IMR-90 (cell line): Measurements from ENCODE around the gene ZBTB44. TPM values are rescaled to one million over a fixed set of nuclear protein-coding genes. Genes with fewer than 3 reads are reported as not detected.

Source experiments
- ATAC-seq: fragments of 200-7000 bp; cut with Tn5 transposase; 2 replicates; pipeline ENCODE4 v1.9.1; 2020; ENCODE audit warnings: low read depth, mild to moderate bottlenecking, moderate library complexity
- BruUV-seq: library from RNA; stranded (reverse); fragments of 400-500 nt; replicated peaks from 2 replicates; lab custom pipeline; 2021; lab: Mats Ljungman, UMichigan
- CTCF ChIA-PET: fragments of 300-600 bp; formaldehyde crosslinking; extraction: SDS; loops from one replicate; lab custom pipeline; 2021; ENCODE audit warnings: antibody characterized with exemption; lab: Yijun Ruan, JAX
- POLR2A ChIA-PET: fragments of 300-600 bp; sonication (Branson Sonifier 250); formaldehyde crosslinking; loops from one replicate; lab custom pipeline; 2022; ENCODE audit warnings: antibody characterized with exemption; ENCODE audit not compliant: unreplicated experiment; lab: Charles Lee
- DNase-seq: peaks from one replicate; pipeline ENCODE4 v3.0.0; 2013
- H2AFZ ChIP-seq: replicated peaks from 2 replicates; pipeline ENCODE3; 2013; ENCODE audit warnings: low read length, mild to moderate bottlenecking; ENCODE audit not compliant: poor library complexity
- H2AK5ac ChIP-seq: 2 replicates; pipeline ENCODE4 v1.6.1; 2013; ENCODE audit warnings: low read depth, low read length, inconsistent platforms
- H2AK9ac ChIP-seq: replicated peaks from 2 replicates; pipeline ENCODE3; 2013; ENCODE audit warnings: mild to moderate bottlenecking, low read depth, low read length, moderate library complexity; ENCODE audit not compliant: poor library complexity
- H2BK120ac ChIP-seq: 2 replicates; pipeline ENCODE4 v1.6.1; 2013; ENCODE audit warnings: low read depth, low read length, inconsistent platforms
- H2BK15ac ChIP-seq: 3 replicates; pipeline ENCODE4 v1.6.1; 2013; ENCODE audit warnings: low read depth, low read length, inconsistent platforms
- H2BK20ac ChIP-seq: 2 replicates; pipeline ENCODE4 v1.6.1; 2013; ENCODE audit warnings: low read depth, mild to moderate bottlenecking, inconsistent platforms, low read length, moderate library complexity
- H2BK5ac ChIP-seq: 2 replicates; pipeline ENCODE4 v1.6.1; 2013; ENCODE audit warnings: mild to moderate bottlenecking, low read depth, low read length, inconsistent platforms; ENCODE audit not compliant: poor library complexity, severe bottlenecking
- H3K14ac ChIP-seq: replicated peaks from 2 replicates; pipeline ENCODE4 v1.6.1; 2013; ENCODE audit warnings: low read depth, low read length, inconsistent platforms
- H3K18ac ChIP-seq: 2 replicates; pipeline ENCODE4 v1.6.1; 2013; ENCODE audit warnings: low read depth, low read length, control low read depth
- H3K23ac ChIP-seq: 2 replicates; pipeline ENCODE4 v1.6.1; 2013; ENCODE audit warnings: low read depth, low read length, inconsistent platforms
- H3K27ac ChIP-seq: 2 replicates; pipeline ENCODE4 v1.5.1; 2013; ENCODE audit warnings: mild to moderate bottlenecking, control low read depth, low read length; ENCODE audit not compliant: insufficient read depth
- H3K27me3 ChIP-seq: 2 replicates; pipeline ENCODE4 v1.6.1; 2013; ENCODE audit warnings: low read length; ENCODE audit not compliant: control insufficient read depth, insufficient read depth
- H3K36me3 ChIP-seq: 2 replicates; pipeline ENCODE4 v1.6.1; 2013; ENCODE audit warnings: low read length, mixed read lengths; ENCODE audit not compliant: control insufficient read depth, insufficient read depth
- H3K4ac ChIP-seq: 2 replicates; pipeline ENCODE4 v1.6.1; 2013; ENCODE audit warnings: low read depth, low read length, inconsistent platforms
- H3K4me1 ChIP-seq: 2 replicates; pipeline ENCODE4 v1.6.1; 2013; ENCODE audit warnings: low read length, mixed read lengths; ENCODE audit not compliant: control insufficient read depth, insufficient read depth
- H3K4me2 ChIP-seq: 2 replicates; pipeline ENCODE4 v1.6.1; 2013; ENCODE audit warnings: low read depth, mild to moderate bottlenecking, control low read depth, low read length, moderate library complexity
- H3K4me3 ChIP-seq: 2 replicates; pipeline ENCODE4 v1.5.1; 2013; ENCODE audit warnings: low read depth, mild to moderate bottlenecking, control low read depth, low read length, moderate library complexity; ENCODE audit not compliant: insufficient read depth
- H3K56ac ChIP-seq: 2 replicates; pipeline ENCODE4 v1.6.1; 2013; ENCODE audit warnings: low read length, inconsistent platforms; ENCODE audit not compliant: insufficient read depth; ENCODE audit errors: extremely low read depth
- H3K79me1 ChIP-seq, 2 experiments: 2 replicates each; pipeline ENCODE4 v1.6.1; 2013; ENCODE audit warnings: low read length in 2 of 2, inconsistent platforms in 1 of 2, low read depth in 1 of 2
- H3K9ac ChIP-seq: 2 replicates; pipeline ENCODE4 v1.6.1; 2013; ENCODE audit warnings: low read depth, low read length, control low read depth
- H3K9me1 ChIP-seq: 2 replicates; pipeline ENCODE4 v1.6.1; 2013; ENCODE audit warnings: low read length, inconsistent platforms; ENCODE audit not compliant: insufficient read depth
- H3K9me3 ChIP-seq: 2 replicates; pipeline ENCODE4 v1.6.1; 2013; ENCODE audit warnings: low read length; ENCODE audit not compliant: control insufficient read depth, insufficient read depth
- H4K20me1 ChIP-seq: 2 replicates; pipeline ENCODE4 v1.6.1; 2013; ENCODE audit warnings: low read length, inconsistent platforms; ENCODE audit not compliant: insufficient read depth
- H4K5ac ChIP-seq: 2 replicates; pipeline ENCODE4 v1.6.1; 2013; ENCODE audit warnings: mild to moderate bottlenecking, low read depth, low read length, control low read depth
- H4K8ac ChIP-seq, 2 experiments: 2 replicates each; pipeline ENCODE4 v1.6.1; 2013; ENCODE audit warnings: low read depth in 2 of 2, low read length in 2 of 2, control low read depth in 1 of 2, inconsistent platforms in 1 of 2
- H4K91ac ChIP-seq: 2 replicates; pipeline ENCODE4 v1.6.1; 2013; ENCODE audit warnings: low read depth, low read length, inconsistent platforms; ENCODE audit not compliant: insufficient read depth
- BHLHE40 ChIP-seq: fragments of 150-350 bp; IDR thresholded peaks from 2 replicates; pipeline ENCODE4 v1.6.1; 2016; ENCODE audit warnings: mild to moderate bottlenecking, low read depth, low read length
- CEBPB ChIP-seq: IDR thresholded peaks from 2 replicates; pipeline ENCODE4 v1.6.1; 2012; ENCODE audit warnings: low read depth, low read length, improper control_type of control experiment
- CHD1 ChIP-seq: IDR thresholded peaks from 2 replicates; pipeline ENCODE4 v1.6.1; 2012; ENCODE audit warnings: low read depth, low read length, improper control_type of control experiment
- ELK1 ChIP-seq: fragments of 150-350 bp; IDR thresholded peaks from 2 replicates; pipeline ENCODE4 v1.6.1; 2016; ENCODE audit warnings: low read depth, mild to moderate bottlenecking, low read length, moderate library complexity, borderline replicate concordance
- FOS ChIP-seq: fragments of 150-350 bp; IDR thresholded peaks from 2 replicates; pipeline ENCODE4 v1.6.1; 2016; ENCODE audit warnings: low read depth, low read length
- MAFK ChIP-seq: IDR thresholded peaks from 2 replicates; pipeline ENCODE4 v1.6.1; 2012; ENCODE audit warnings: low read depth, low read length, improper control_type of control experiment
- MAZ ChIP-seq: IDR thresholded peaks from 2 replicates; pipeline ENCODE4 v1.6.1; 2012; ENCODE audit warnings: low read depth, mild to moderate bottlenecking, low read length, improper control_type of control experiment, moderate library complexity, borderline replicate concordance
- MXI1 ChIP-seq: IDR thresholded peaks from 2 replicates; pipeline ENCODE4 v1.6.1; 2012; ENCODE audit warnings: low read depth, mild to moderate bottlenecking, low read length, moderate library complexity, borderline replicate concordance
- NFE2L2 ChIP-seq: fragments of 150-350 bp; IDR thresholded peaks from 2 replicates; pipeline ENCODE4 v1.6.1; 2016; ENCODE audit warnings: low read depth, mild to moderate bottlenecking, low read length
- POLR2A ChIP-seq: IDR thresholded peaks from 2 replicates; pipeline ENCODE4 v1.6.1; 2012; ENCODE audit warnings: mild to moderate bottlenecking, low read depth, low read length
- RAD21 ChIP-seq: IDR thresholded peaks from 2 replicates; pipeline ENCODE4 v1.6.1; 2012; ENCODE audit warnings: low read length, improper control_type of control experiment
- RCOR1 ChIP-seq: IDR thresholded peaks from 2 replicates; pipeline ENCODE4 v1.6.1; 2012; ENCODE audit warnings: mild to moderate bottlenecking, low read length, improper control_type of control experiment; ENCODE audit not compliant: insufficient replicate concordance
- RFX5 ChIP-seq: IDR thresholded peaks from 2 replicates; pipeline ENCODE4 v1.8.0; 2012; ENCODE audit warnings: low read depth, mild to moderate bottlenecking, low read length, moderate library complexity
- SMC3 ChIP-seq: fragments of 150-350 bp; IDR thresholded peaks from 2 replicates; pipeline ENCODE4 v1.6.1; 2016; ENCODE audit warnings: low read depth, mild to moderate bottlenecking, antibody characterized with exemption, low read length, moderate library complexity
- USF2 ChIP-seq: fragments of 150-350 bp; IDR thresholded peaks from 2 replicates; pipeline ENCODE4 v1.6.1; 2017; ENCODE audit warnings: mild to moderate bottlenecking, antibody characterized with exemption, low read length, low read depth
- WGBS, 2 experiments: methylation state at CpG; one replicate each; pipeline versions ENCODE4 v1.1.5 to v1.1.7; 2013; ENCODE audit warnings: missing lambda C conversion rate in 2 of 2; ENCODE audit not compliant: insufficient read length in 1 of 2; ENCODE audit errors: extremely low coverage in 2 of 2; 5-methylcytosine and 5-hydroxymethylcytosine counted together
- dilution Hi-C: fragments of 300-500 bp; cut with HindIII; formaldehyde crosslinking; loops from one replicate; pipeline ENCODE4 v1.14.3; 2018; ENCODE audit warnings: low sequenced_read_pairs; ENCODE audit not compliant: unreplicated experiment
- in situ Hi-C: fragments of 300-500 bp; cut with MboI; formaldehyde crosslinking; loops from 3 replicates; pipeline ENCODE4 v1.14.3; 2019; ENCODE audit warnings: low sequenced_read_pairs, inconsistent platforms, mixed read lengths
- intact Hi-C: fragments of 100-400 bp; cut with micrococcal nuclease; formaldehyde crosslinking; loops from 2 replicates; pipeline ENCODE4 v1.10.0; 2022
- polyA plus RNA-seq, 3 experiments: library from polyadenylated mRNA; depleted of rRNA; stranded (reverse); fragments of >200 nt; gene quantifications; 2 replicates each; pipeline ENCODE4 v1.2.3, GENCODE V29; 2012; ENCODE audit warnings: low replicate concordance in 1 of 3
- total RNA-seq: library from RNA; depleted of rRNA; stranded (reverse); fragments of >200 nt; gene quantifications from 2 replicates; pipeline ENCODE4 v1.2.3, GENCODE V29; 2012
- TF ChIP-seq, protein P1 (sequence below): conservative IDR thresholded peaks from 2 replicates; pipeline ENCODE4 v1.5.1; 2012; ENCODE audit warnings: mild to moderate bottlenecking, low read depth, low read length, improper control_type of control experiment

The ZBTB44 gene
- total and polyA plus RNA-seq, 2 of the 4 experiments (the other 2 are of a cell fraction), result 6.9 to 23.3 TPM

DNA sequence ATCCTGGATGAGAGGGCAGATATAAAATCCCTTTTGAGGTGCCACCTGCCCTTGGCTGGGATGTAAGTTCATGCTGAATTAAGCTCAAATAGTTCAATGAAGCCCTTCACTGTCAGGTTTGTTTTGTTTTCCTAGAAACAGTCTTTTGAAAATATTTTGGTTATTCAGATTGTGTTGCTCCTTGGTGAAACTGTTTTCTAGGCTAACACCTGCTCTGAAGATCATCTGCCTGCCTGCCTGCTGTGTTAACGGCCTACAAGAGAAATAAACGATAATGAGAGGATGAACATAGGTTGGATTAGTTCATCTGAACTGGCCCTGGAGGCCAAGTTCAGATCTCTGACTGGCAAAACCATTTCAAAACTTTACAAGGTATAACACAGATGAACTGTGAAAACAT, 67.4 kb downstream of the ZBTB44 start:
- Histone ChIP-seq H4K91ac (no peak overlapping the region), H3K79me1 (peaks cover 5 to 20% of the 10 kb centered on the region in 2 experiments; a peak in 2 of 4 replicates), H3K27ac (no peak overlapping the region), H3K4me1 (peaks cover 10% of the 10 kb centered on the region), H3K27me3 (no peaks in the 10 kb centered on the region), H3K18ac (no peak overlapping the region), H4K8ac (no peak overlapping the region), H2BK20ac (no peak overlapping the region), H3K4ac (no peak overlapping the region), H2BK120ac (no peak overlapping the region), H3K14ac (no peak overlapping the region), H2BK15ac (no peak overlapping the region), H3K36me3 (no peaks in the 10 kb centered on the region), H3K9ac (no peak overlapping the region), H3K4me3 (no peak overlapping the region), H2AFZ (no peak overlapping the region), H2AK5ac (no peak overlapping the region), H3K4me2 (no peak overlapping the region), H4K20me1 (peaks cover 8% of the 10 kb centered on the region; the same call in 1 of the 2 replicates), H2AK9ac (no peak overlapping the region), H3K9me1 (no peaks in the 10 kb centered on the region; the same call in 1 of the 2 replicates), H3K56ac (no peak overlapping the region), H2BK5ac (no peak overlapping the region), H4K5ac (no peak overlapping the region), H3K9me3 (no peaks in the 10 kb centered on the region), H3K23ac (no peak overlapping the region)
- in situ Hi-C loops, result no loop called here
- ChIA-PET POLR2A (no interaction called here), CTCF (no interaction called here)
- ATAC-seq, result no peak
- no CpG with 5 or more reads among the region's 2 CpGs for WGBS, 2 experiments
- TF ChIP-seq SMC3 (no peak), MAZ (no peak), MAFK (no peak), MXI1 (no peak), CHD1 (no peak), RFX5 (no peak), USF2 (no peak), FOS (no peak), BHLHE40 (no peak), NFE2L2 (no peak), POLR2A (no peak), RAD21 (no peak), ELK1 (no peak), CEBPB (no peak), RCOR1 (no peak)
- TF ChIP-seq, protein P1, sequence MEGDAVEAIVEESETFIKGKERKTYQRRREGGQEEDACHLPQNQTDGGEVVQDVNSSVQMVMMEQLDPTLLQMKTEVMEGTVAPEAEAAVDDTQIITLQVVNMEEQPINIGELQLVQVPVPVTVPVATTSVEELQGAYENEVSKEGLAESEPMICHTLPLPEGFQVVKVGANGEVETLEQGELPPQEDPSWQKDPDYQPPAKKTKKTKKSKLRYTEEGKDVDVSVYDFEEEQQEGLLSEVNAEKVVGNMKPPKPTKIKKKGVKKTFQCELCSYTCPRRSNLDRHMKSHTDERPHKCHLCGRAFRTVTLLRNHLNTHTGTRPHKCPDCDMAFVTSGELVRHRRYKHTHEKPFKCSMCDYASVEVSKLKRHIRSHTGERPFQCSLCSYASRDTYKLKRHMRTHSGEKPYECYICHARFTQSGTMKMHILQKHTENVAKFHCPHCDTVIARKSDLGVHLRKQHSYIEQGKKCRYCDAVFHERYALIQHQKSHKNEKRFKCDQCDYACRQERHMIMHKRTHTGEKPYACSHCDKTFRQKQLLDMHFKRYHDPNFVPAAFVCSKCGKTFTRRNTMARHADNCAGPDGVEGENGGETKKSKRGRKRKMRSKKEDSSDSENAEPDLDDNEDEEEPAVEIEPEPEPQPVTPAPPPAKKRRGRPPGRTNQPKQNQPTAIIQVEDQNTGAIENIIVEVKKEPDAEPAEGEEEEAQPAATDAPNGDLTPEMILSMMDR, result no peak
- intact Hi-C loops, result no loop called here
- no TSS peak for BruUV-seq
- dilution Hi-C loops, result no loop called here
- no peak for DNase-seq
